Prostate gland (tissue), 2 donors: ENCODE data around the gene RPL32. TPM values are rescaled to one million over a fixed set of nuclear protein-coding genes. Genes with fewer than 3 reads are reported as not detected.

Experiments used
- DNase-seq: peaks from one replicate; pipeline ENCODE4 v3.0.0-alpha.2; 2019; ENCODE audit warnings: low spot score
- H3K27ac ChIP-seq, 2 donors: fragments of 200-600 bp; sonication (generic); 2 replicates each; pipeline ENCODE4 v1.5.1; 2017 to 2019
- H3K27me3 ChIP-seq: fragments of 200-600 bp; sonication (generic); replicated peaks from 2 replicates; pipeline ENCODE4 v1.5.1; 2019; ENCODE audit not compliant: insufficient read depth
- H3K36me3 ChIP-seq, 2 donors: fragments of 200-600 bp; sonication (generic); 1 replicate in 1 of 2; 2 replicates in 1 of 2; pipeline versions ENCODE4 v1.5.1 to v1.8.1; 2017 to 2019
- H3K4me1 ChIP-seq: fragments of 200-600 bp; sonication (generic); replicated peaks from 2 replicates; pipeline ENCODE4 v1.5.1; 2019
- H3K4me3 ChIP-seq, 2 donors: fragments of 200-600 bp; sonication (generic); 2 replicates each; pipeline ENCODE4 v1.5.1; 2017 to 2019
- H3K9me3 ChIP-seq: fragments of 200-600 bp; sonication (generic); 2 replicates; pipeline ENCODE4 v1.5.1; 2017
- POLR2A ChIP-seq: fragments of 450-650 bp; IDR thresholded peaks from one replicate; pipeline ENCODE4 v1.6.1; 2016; ENCODE audit warnings: antibody characterized with exemption, mild to moderate bottlenecking
- POLR2AphosphoS5 ChIP-seq: sonication (generic); formaldehyde crosslinking; IDR thresholded peaks from one replicate; pipeline ENCODE4 v1.6.1; 2017; ENCODE audit warnings: antibody characterized with exemption
- WGBS: methylation state at CpG from one replicate; pipeline ENCODE4 v1.1.5; 2018; 5-methylcytosine and 5-hydroxymethylcytosine counted together
- intact Hi-C: fragments of 100-400 bp; cut with DNase I; formaldehyde crosslinking; loops from one replicate; pipeline ENCODE4 v1.14.2; 2022
- total RNA-seq, 2 donors: library from RNA; depleted of rRNA; stranded (reverse); fragments of >200 nt; gene quantifications; one replicate each; pipeline ENCODE4 v1.1.0, GENCODE V29; 2016
- TF ChIP-seq, protein P1 (sequence below), 4 experiments: fragments of 200-600 bp in 2 of 4; fragments of 450-650 bp in 2 of 4; sonication (generic) in 2 of 4; IDR thresholded peaks; 1 replicate in 3 of 4; 2 replicates in 1 of 4; pipeline ENCODE4 v1.5.1; 2016 to 2019; ENCODE audit warnings: antibody characterized with exemption in 4 of 4, mild to moderate bottlenecking in 2 of 4, moderate library complexity in 2 of 4

Gene RPL32
- total RNA-seq, 2 donors from 2014 or later = 851 to 1,881 TPM

DNA sequence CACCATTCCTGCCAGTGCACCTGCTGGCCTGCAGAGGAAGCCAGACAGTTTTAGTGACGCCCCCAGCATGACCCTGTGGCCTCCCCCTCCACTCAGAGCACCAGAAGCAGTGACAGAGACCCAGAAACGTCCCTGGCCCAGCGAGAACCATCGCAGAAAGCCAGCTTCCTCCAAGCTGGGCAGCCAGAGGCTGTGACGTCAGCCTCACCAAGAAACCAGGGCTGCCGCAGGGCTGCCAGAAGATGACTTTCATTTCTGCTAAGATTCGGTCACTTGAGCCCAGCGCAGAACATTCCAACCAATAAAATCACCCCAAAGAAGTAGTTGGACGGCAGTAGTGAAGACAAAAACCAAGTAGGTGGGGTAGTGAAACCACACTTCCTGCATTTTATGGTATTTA, 29.6 kb upstream of the RPL32 start:
- H3K27ac ChIP-seq = no peak overlapping the region
- no peaks in the 10 kb centered on the region for H3K36me3 ChIP-seq
- intact Hi-C loops = no loop called here
- H3K27me3 ChIP-seq = no peaks in the 10 kb centered on the region
- TF ChIP-seq, protein P1, sequence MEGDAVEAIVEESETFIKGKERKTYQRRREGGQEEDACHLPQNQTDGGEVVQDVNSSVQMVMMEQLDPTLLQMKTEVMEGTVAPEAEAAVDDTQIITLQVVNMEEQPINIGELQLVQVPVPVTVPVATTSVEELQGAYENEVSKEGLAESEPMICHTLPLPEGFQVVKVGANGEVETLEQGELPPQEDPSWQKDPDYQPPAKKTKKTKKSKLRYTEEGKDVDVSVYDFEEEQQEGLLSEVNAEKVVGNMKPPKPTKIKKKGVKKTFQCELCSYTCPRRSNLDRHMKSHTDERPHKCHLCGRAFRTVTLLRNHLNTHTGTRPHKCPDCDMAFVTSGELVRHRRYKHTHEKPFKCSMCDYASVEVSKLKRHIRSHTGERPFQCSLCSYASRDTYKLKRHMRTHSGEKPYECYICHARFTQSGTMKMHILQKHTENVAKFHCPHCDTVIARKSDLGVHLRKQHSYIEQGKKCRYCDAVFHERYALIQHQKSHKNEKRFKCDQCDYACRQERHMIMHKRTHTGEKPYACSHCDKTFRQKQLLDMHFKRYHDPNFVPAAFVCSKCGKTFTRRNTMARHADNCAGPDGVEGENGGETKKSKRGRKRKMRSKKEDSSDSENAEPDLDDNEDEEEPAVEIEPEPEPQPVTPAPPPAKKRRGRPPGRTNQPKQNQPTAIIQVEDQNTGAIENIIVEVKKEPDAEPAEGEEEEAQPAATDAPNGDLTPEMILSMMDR (IDR thresholded peaks at IDR 0.05) = no peak
- no peak for TF ChIP-seq POLR2A
- TF ChIP-seq POLR2AphosphoS5 = no peak
- WGBS = 64% methylated on average over 9 of the region's 9 CpGs
- no peaks in the 10 kb centered on the region for H3K4me1 ChIP-seq
- no peaks in the 10 kb centered on the region for H3K9me3 ChIP-seq
- no peak overlapping the region for H3K4me3 ChIP-seq
- DNase-seq = no peak

DNA sequence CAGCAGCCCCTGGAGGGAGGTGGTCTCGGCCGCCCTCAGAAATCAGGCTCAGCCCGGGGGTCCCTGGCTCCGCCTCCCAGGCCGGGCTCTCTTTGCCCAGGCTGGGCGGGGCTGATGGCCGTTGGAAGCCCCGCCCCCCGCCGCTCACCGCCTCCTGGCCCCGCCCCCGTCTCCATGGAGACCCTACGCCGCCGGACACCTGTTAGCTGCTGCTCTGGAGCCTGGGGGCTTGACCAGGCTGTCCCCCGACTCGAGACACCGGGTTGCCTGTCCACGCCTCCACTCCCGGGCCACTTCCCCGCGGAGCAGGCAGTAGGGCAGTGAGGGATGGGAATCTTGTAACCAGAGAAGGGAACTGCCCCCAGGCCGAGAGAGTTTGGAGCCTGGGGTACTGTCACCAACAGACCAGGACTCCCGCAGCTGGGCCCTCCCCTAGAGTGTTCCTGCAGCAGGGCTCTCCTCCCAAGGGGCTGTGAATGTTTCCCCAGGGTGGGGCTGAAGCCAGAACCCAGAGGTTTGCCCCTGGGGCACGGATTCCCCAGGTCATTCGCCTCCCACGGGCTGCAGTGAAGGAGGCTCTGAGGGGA, 27.8 kb upstream of the RPL32 start:
- H3K4me3 ChIP-seq = no peak overlapping the region

DNA sequence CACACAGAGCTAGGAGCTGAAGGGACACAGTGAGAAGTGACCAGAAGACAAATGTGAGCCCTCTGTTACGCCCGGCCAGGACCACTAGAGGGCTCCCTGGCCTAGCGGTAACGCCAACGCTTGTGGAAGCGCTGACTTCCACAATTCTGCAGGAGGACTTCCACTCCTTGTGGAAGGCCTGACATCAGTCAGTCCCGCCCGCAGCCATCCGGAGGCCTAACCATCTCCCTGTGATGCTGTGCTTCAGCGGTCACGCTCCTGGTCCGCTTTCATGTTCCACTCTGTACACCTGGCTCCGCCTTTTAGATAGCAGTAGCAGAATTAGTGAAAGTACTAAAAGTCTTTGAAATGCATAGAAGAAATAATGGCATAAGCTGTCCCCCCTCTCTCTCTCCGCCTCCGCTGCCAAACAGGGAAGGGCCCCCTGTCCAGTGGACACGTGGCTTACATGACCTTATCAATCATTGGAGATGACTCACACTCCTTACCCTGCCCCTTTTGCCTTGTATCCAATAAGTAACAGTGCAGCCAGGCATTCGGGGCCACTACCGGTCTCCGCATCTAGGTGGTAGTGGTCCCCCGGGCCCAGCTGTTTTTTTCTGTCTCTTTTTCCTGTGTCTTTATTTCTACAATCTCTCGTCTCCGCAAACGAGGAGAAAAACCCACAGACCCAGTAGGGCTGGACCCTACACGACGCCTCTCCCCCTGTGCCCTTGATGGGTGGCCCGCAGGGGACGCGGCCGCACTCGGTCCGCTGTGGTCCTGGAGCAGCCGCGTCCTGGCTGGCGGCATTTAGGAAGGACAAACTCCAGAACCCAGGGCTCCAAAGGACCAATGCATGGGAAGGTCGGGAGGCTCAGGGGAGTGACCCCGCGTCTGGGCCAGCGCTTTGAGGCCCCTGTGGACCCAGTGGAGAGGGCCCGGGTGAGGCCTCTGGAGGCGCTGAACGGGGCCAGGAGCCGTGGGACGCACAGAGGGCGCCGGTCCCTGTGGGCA, 27.0 kb upstream of the RPL32 start:
- Histone ChIP-seq H3K27ac (no peak overlapping the region), H3K36me3 (no peaks in the 10 kb centered on the region), H3K4me3 (no peak overlapping the region), H3K4me1 (no peaks in the 10 kb centered on the region), H3K9me3 (no peaks in the 10 kb centered on the region), H3K27me3 (no peaks in the 10 kb centered on the region)
- DNase-seq = peak; percentile 78
- intact Hi-C loops = loop anchor here (1.0 to 5.0 kb wide), 3 partner anchors 24 to 129 kb away; no protein-coding TSS in a partner anchor
- TF ChIP-seq, protein P1 (IDR thresholded peaks at IDR 0.05) = peak; percentile 59 to 92 (median 88)
- TF ChIP-seq POLR2A (no peak), POLR2AphosphoS5 (peak; percentile 69)
- WGBS = 34% methylated on average over 45 of the region's 45 CpGs

More for the DNA sequence above, 27.8 kb upstream of the RPL32 start:
- Histone ChIP-seq H3K9me3 (no peaks in the 10 kb centered on the region), H3K27ac (no peak overlapping the region), H3K4me1 (no peaks in the 10 kb centered on the region), H3K36me3 (no peaks in the 10 kb centered on the region), H3K27me3 (no peaks in the 10 kb centered on the region)
- intact Hi-C loops = loop anchor here (5.0 kb wide), 2 partner anchors 113 to 128 kb away; no protein-coding TSS in a partner anchor
- WGBS = 29% methylated on average over 16 of the region's 28 CpGs
- no peak for DNase-seq
- no peak for TF ChIP-seq POLR2A
- TF ChIP-seq, protein P1 (IDR thresholded peaks at IDR 0.05) = no peak
- no peak for TF ChIP-seq POLR2AphosphoS5

DNA sequence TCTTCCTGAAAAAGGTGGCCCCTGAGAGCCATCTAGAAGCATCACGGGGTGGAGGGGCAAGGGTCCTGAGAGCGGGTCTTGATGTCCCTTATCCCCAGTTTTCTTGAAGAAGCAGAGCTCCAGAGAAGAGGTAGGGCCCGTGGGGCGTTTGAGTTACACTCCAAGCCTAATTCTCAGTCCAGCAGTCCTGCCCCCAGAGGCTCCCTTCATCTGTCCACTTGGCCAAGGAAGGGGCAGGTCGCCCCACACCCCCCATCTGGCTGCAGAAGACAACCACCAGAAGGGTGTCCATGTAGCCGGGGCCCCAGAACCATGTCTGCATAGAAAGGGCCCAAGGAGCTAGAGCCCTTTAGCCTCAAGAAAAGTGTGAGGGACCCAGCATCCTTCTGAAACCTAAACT, 25.5 kb upstream of the RPL32 start:
- DNase-seq = no peak
- H3K27ac ChIP-seq = no peak overlapping the region
- H3K4me3 ChIP-seq = no peak overlapping the region
- TF ChIP-seq POLR2AphosphoS5 = no peak
- TF ChIP-seq, protein P1 (IDR thresholded peaks at IDR 0.05) = no peak
- no peak for TF ChIP-seq POLR2A
- H3K27me3 ChIP-seq = no peaks in the 10 kb centered on the region
- no peaks in the 10 kb centered on the region for H3K9me3 ChIP-seq
- 89% methylated on average over 6 of the region's 6 CpGs for WGBS
- no peaks in the 10 kb centered on the region for H3K4me1 ChIP-seq
- intact Hi-C loops = loop anchor here (5.0 kb wide), 2 partner anchors 115 to 130 kb away; no protein-coding TSS in a partner anchor
- H3K36me3 ChIP-seq = no peaks in the 10 kb centered on the region
